ENCODE results near the gene TMEM240.

TMEM240 gene

GRCh38 chr1:1540090-1540817, at the start of gene TMEM240:
TMEM240 (minus strand) TSS chr1:1540624; CDS start chr1:1540346, 278 bp downstream.
- DNase-seq (ENCODE audit: low read depth, low spot score), result peak; percentile 31

GRCh38 chr1:1583347-1584010, 43.1 kb upstream of the TMEM240 start:
- DNase-seq (ENCODE audit: low read depth, low spot score), result no peak

- no peak for DNase-seq (ENCODE audit: low read depth, low spot score)
Measured at GRCh38 chr1:1582585-1583346, 42.3 kb upstream of the TMEM240 start.

- no peak for DNase-seq (ENCODE audit: low read depth, low spot score)
Measured at GRCh38 chr1:1578371-1578940, 38.0 kb upstream of the TMEM240 start.

GRCh38 chr1:1577367-1578011, 37.1 kb upstream of the TMEM240 start:
- no peak for DNase-seq (ENCODE audit: low read depth, low spot score)

- peak; percentile 89 for DNase-seq (ENCODE audit: low read depth, low spot score)
Measured at GRCh38 chr1:1574721-1575537, 34.5 kb upstream of the TMEM240 start, which contains the start of gene SSU72. SSU72 (minus strand) TSS chr1:1574863; CDS start chr1:1574557, 306 bp downstream.

- DNase-seq (ENCODE audit: low read depth, low spot score), result no peak
Measured at GRCh38 chr1:1573843-1574720, 33.7 kb upstream of the TMEM240 start.

- DNase-seq (ENCODE audit: low read depth, low spot score), result no peak
Measured at GRCh38 chr1:1569341-1569740, 28.9 kb upstream of the TMEM240 start.

- no peak for DNase-seq (ENCODE audit: low read depth, low spot score)
Measured at GRCh38 chr1:1567891-1568291, 27.5 kb upstream of the TMEM240 start.

GRCh38 chr1:1567152-1567875, 26.9 kb upstream of the TMEM240 start:
- no peak for DNase-seq (ENCODE audit: low read depth, low spot score)

GRCh38 chr1:1565340-1565739, 24.9 kb upstream of the TMEM240 start:
- no peak for DNase-seq (ENCODE audit: low read depth, low spot score)

- DNase-seq (ENCODE audit: low read depth, low spot score), result no peak
Measured at GRCh38 chr1:1564268-1564667, 23.8 kb upstream of the TMEM240 start.

GRCh38 chr1:1563688-1564087, 23.3 kb upstream of the TMEM240 start:
- DNase-seq (ENCODE audit: low read depth, low spot score), result no peak

- no peak for DNase-seq (ENCODE audit: low read depth, low spot score)
Measured at GRCh38 chr1:1562556-1563195, 22.3 kb upstream of the TMEM240 start.

- no peak for DNase-seq (ENCODE audit: low read depth, low spot score)
Measured at GRCh38 chr1:1561801-1562470, 21.5 kb upstream of the TMEM240 start.

GRCh38 chr1:1560178-1560577, 19.8 kb upstream of the TMEM240 start:
- DNase-seq (ENCODE audit: low read depth, low spot score), result no peak

- DNase-seq (ENCODE audit: low read depth, low spot score), result no peak
Measured at GRCh38 chr1:1559066-1559465, 18.6 kb upstream of the TMEM240 start.

- DNase-seq (ENCODE audit: low read depth, low spot score), result no peak
Measured at GRCh38 chr1:1558591-1558990, 18.2 kb upstream of the TMEM240 start.

All from smooth muscle cell of the brain vasculature (primary cell).